Daoy (cell line): ENCODE results near the gene ATP11C. TPM values are rescaled to one million over a fixed set of nuclear protein-coding genes. Genes with fewer than 3 reads are reported as not detected.
"Not testable (repeated sequence)": the region's sequence is repeated elsewhere in the genome, so short reads cannot be mapped to it uniquely, and the experiment has no call there.

Experiments
- DNase-seq: peaks from one replicate; pipeline ENCODE4 v3.0.0-alpha.2; 2015; ENCODE audit warnings: low read depth
- total RNA-seq: library from RNA; depleted of rRNA; stranded (reverse); fragments of >200 nt; shearing (Covaris generic); gene quantifications from 2 replicates; pipeline ENCODE4 v1.2.3, GENCODE V29; 2014; rRNA removed

ATP11C gene
- 20.1 and 22.9 TPM in 2 replicates for total RNA-seq

- DNase-seq: peak; percentile 87
Observed at GRCh38 chrX:139932901-139933796, at the start of gene ATP11C. TSS of gene ATP11C (minus strand) at chrX:139933053. CDS start at chrX:139932042, 1,011 bp downstream.

GRCh38 chrX:139974471-139974870, 41.6 kb upstream of the ATP11C start:
- DNase-seq: no peak

- no peak for DNase-seq
Observed at GRCh38 chrX:139972629-139973624, 40.1 kb upstream of the ATP11C start.

- DNase-seq: no peak
Observed at GRCh38 chrX:139972113-139972512, 39.3 kb upstream of the ATP11C start.

- no peak for DNase-seq
Observed at GRCh38 chrX:139971394-139971749, 38.5 kb upstream of the ATP11C start.

- DNase-seq: no peak
Observed at GRCh38 chrX:139969286-139969685, 36.4 kb upstream of the ATP11C start.

GRCh38 chrX:139967750-139968149, 34.9 kb upstream of the ATP11C start:
- DNase-seq: no peak

GRCh38 chrX:139967300-139967699, 34.4 kb upstream of the ATP11C start:
- peak; percentile 11 for DNase-seq

GRCh38 chrX:139966159-139966558, 33.3 kb upstream of the ATP11C start:
- DNase-seq: not testable (repeated sequence)

- DNase-seq: no peak
Observed at GRCh38 chrX:139965421-139965820, 32.6 kb upstream of the ATP11C start, which contains the start of gene CXorf66. TSS of gene CXorf66 (minus strand) at chrX:139965521. CDS start at chrX:139965496, 25 bp downstream.

GRCh38 chrX:139961091-139961490, 28.2 kb upstream of the ATP11C start:
- DNase-seq: not testable (repeated sequence)

- DNase-seq: no peak
Observed at GRCh38 chrX:139949703-139950102, 16.9 kb upstream of the ATP11C start.

GRCh38 chrX:139945075-139945474, 12.2 kb upstream of the ATP11C start:
- DNase-seq: no peak

- no peak for DNase-seq
Observed at GRCh38 chrX:139936259-139936658, 3.4 kb upstream of the ATP11C start.

- no peak for DNase-seq
Observed at GRCh38 chrX:139933904-139934303, 1.1 kb upstream of the ATP11C start.

- DNase-seq: peak; percentile 50
Observed at GRCh38 chrX:139932073-139932900, 566 bp downstream of the ATP11C start.

GRCh38 chrX:139931646-139932072, 1.2 kb downstream of the ATP11C start:
- DNase-seq: no peak

- DNase-seq: peak; percentile 23
Observed at GRCh38 chrX:139930916-139931645, 1.8 kb downstream of the ATP11C start.

- no peak for DNase-seq
Observed at GRCh38 chrX:139930401-139930800, 2.5 kb downstream of the ATP11C start.

GRCh38 chrX:139929876-139930275, 3.0 kb downstream of the ATP11C start:
- no peak for DNase-seq
